Ishikawa (cell line): ENCODE data around the gene PIP.

Experiments used
- CEBPB ChIP-seq: IDR thresholded peaks from 2 replicates; pipeline ENCODE4 v1.6.1; 2012
- EGR1 ChIP-seq: IDR thresholded peaks from 2 replicates; pipeline ENCODE4 v1.6.1; 2012
- EP300 ChIP-seq: IDR thresholded peaks from 2 replicates; pipeline ENCODE4 v1.6.1; 2012; ENCODE audit warnings: borderline replicate concordance
- FOXM1 ChIP-seq: IDR thresholded peaks from 2 replicates; pipeline ENCODE4 v1.6.1; 2012; ENCODE audit warnings: low read depth, borderline replicate concordance
- MAX ChIP-seq: IDR thresholded peaks from 2 replicates; pipeline ENCODE4 v1.6.1; 2012
- NFIC ChIP-seq: IDR thresholded peaks from 2 replicates; pipeline ENCODE4 v1.6.1; 2012
- RAD21 ChIP-seq: IDR thresholded peaks from 2 replicates; pipeline ENCODE4 v1.6.1; 2012; ENCODE audit warnings: low read depth
- REST ChIP-seq: IDR thresholded peaks from 2 replicates; pipeline ENCODE4 v1.6.1; 2012; ENCODE audit warnings: low read depth, mild to moderate bottlenecking
- TAF1 ChIP-seq: IDR thresholded peaks from 2 replicates; pipeline ENCODE4 v1.6.1; 2012; ENCODE audit warnings: low read depth, mild to moderate bottlenecking
- TCF12 ChIP-seq: IDR thresholded peaks from 2 replicates; pipeline ENCODE4 v1.6.1; 2012; ENCODE audit warnings: low read depth
- TEAD4 ChIP-seq: IDR thresholded peaks from 2 replicates; pipeline ENCODE4 v1.6.1; 2012
- USF1 ChIP-seq: IDR thresholded peaks from 2 replicates; pipeline ENCODE4 v1.6.1; 2012
- YY1 ChIP-seq: IDR thresholded peaks from 2 replicates; pipeline ENCODE4 v1.6.1; 2012; ENCODE audit warnings: low read depth
- ZBTB7A ChIP-seq: IDR thresholded peaks from 2 replicates; pipeline ENCODE4 v1.6.1; 2012; ENCODE audit warnings: low read depth

PIP gene

GRCh38 chr7:143117395-143117794 lies 14.5 kb upstream of the PIP start:
- TF ChIP-seq YY1 (no peak), REST (no peak), FOXM1 (no peak), TCF12 (no peak), NFIC (no peak), TAF1 (no peak), MAX (no peak), USF1 (no peak), ZBTB7A (no peak), RAD21 (no peak), CEBPB (no peak)

GRCh38 chr7:143120691-143121405 lies 11.0 kb upstream of the PIP start:
- TF ChIP-seq EP300 (no peak), ZBTB7A (no peak), NFIC (no peak), REST (no peak), TAF1 (no peak), TCF12 (no peak), CEBPB (no peak), TEAD4 (no peak), MAX (no peak), EGR1 (no peak), YY1 (no peak), RAD21 (no peak), USF1 (no peak)

- no peak for TF ChIP-seq FOXM1
- no peak for TF ChIP-seq MAX
- TF ChIP-seq TAF1 = no peak
Measured at GRCh38 chr7:143126146-143126545, 5.7 kb upstream of the PIP start.

- TF ChIP-seq ZBTB7A (no peak), USF1 (no peak), REST (no peak), NFIC (no peak), TAF1 (no peak), YY1 (no peak), TCF12 (no peak), EP300 (no peak)
Measured at GRCh38 chr7:143129051-143129450, 2.8 kb upstream of the PIP start.
